HG02884 (cell line): ENCODE measurements around the gene WFS1.

Experiments
- ATAC-seq: cut with Tn5 transposase; IDR thresholded peaks from one replicate; pipeline ENCODE4 v1.9.1; 2021; ENCODE audit warnings: mild to moderate bottlenecking, moderate library complexity; ENCODE audit not compliant: unreplicated experiment

The WFS1 gene

DNA sequence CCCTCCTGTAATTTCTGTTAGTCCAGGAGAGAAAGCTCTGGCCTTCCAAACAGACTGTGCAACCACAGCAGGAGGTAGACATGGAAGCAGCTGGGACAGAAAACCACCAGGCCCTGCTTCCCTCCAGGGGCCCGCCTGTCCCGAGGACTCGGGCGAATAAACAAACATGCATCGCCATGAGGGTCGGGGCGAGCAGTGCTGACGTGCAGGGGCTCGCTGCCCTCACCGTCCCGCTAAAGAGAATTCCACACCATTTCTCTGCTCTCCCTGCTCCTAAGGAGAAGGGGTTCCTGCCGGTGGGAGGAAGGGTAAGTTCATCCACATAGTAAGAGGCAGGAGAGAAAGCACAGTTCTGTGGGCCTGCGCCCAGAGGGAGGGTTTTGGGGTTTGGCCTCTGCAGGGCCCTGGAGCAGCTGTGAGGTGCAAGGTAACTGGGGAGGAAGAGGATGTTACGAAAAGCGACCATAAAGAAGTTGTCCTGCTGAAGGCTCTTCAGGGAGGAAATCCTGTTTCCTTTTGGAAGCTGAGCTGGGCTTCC, 54.9 kb downstream of the WFS1 start:
- ATAC-seq = no peak

DNA sequence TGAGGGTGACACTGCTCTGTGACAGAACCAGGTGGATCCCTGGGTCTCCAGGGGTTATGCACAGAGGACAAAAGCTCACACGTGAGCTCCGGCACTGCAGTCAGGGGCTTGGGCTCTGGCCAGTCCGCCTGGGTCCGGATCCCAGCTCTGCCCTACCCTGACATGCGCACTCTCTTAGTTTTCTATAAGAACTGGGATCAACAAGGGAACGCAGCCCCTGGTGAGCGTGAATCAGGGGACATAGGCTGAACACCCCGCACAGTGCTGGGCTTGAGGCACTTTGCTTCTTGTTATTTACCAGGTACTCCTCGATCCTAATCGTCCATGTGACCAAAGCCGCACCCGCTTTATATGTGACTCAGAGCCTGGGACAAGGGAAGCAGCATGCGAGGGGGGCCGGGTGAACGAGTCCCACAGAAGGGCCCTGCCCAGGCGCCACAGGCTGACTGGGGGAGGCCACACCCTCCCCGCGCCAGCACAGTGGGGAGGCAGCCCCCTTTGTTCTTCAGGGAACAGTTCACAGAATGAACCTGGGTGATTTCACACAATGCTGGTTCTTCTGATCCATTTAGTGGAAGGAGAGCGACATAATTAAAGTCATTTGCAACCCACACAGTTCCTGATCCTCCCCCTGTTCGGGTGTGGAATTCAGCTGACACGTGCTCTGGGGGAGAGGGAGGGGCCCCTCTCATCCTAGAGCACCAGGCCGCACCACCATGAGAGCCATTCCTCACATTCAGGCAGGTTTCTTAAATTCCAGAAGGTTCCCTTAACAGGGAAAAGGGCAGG, 55.5 kb downstream of the WFS1 start:
- ATAC-seq = no peak

DNA sequence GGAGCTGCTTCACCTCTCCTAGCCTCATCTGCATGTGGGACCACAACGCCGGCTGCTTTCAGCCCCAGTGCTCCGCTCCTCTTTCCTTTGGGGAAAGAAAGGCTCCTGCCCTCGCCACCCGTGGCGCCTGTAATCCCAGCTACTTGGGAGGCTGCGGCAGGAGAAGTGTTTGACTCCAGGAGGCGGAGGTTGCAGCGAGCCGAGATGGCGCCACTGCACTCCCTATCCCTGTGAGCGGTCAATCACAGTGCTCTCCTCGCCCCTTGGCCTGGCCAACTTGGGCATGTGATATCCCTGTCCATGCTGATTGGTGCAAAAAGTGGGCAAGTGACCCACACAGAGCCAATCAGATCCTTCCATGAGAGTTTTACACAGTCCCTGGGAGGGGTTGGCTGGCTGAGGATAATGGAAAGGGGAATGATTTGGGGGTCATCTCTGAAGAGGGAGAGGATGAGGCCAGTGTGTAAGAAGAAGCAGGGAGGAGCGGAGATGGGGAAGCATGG, 56.2 kb downstream of the WFS1 start:
- no peak for ATAC-seq

DNA sequence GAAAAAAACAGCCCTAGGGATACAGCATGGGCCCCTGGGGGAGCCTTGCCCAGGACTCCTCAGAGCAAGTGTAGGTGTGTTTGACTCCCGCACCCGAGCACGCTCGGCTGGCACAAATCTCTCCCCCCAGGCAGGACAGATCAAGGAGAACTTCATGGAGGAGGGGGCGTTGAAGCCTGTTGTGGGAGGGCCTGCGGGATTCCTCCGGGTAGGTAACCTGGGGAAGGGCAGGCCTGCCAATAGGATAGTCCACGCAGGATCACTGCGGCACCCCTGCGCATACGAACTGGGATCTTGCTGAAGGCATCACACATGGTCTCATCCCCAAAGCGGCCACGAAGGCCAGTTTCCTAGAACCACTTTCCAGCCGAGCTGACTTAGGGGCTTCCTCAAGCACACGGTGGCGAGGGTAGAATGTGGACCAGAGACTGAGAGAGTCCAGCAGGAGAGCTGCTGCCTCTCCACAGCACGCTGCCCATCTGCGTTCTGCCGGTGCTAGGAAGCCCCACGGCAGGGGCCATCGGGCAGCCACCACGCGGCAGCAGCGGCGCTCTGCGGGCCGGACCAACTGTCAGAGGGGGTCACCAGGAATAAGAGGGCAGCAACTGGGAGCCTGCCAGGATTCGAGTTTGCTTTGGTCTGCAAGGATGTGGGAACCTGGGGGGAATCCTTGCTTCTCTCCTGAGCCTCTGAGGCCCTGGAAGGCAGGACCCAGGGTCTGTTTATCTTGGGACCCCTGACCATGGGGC, 56.8 kb downstream of the WFS1 start:
- ATAC-seq = no peak

DNA sequence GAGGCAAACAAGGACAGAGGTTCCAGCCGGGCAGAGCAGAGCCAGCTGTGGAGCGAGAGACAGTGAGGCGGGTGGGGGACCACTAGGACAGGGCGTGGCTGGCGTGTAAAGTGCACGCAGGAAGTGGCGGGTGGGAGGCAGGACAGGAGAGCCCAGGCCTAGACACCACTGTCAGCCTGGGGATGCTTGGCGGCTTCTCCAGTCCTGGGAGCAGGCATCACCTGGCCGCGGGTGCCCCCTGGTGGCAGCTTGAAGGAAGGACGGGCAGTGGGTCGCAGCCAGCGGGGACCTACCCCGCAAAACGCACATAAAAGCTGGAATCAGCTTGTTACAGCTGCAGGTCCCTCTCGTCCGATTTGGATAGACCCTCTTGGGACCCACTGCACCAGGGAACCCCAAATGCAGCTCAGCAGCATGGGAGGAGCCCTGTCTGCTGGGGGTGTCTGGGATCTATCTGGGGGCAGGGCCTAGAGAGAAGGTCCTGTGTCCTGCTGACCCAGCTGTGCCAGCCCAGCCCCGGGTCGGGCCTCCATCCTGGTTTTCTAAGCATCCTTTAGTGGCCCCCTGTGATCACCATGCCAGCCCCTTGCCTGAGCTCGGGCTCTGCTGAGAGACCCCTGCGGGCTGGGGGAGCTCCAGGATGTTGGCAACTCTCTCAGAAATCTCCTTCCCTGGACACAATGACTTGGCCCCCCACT, 57.7 kb downstream of the WFS1 start:
- ATAC-seq = peak; percentile 73

DNA sequence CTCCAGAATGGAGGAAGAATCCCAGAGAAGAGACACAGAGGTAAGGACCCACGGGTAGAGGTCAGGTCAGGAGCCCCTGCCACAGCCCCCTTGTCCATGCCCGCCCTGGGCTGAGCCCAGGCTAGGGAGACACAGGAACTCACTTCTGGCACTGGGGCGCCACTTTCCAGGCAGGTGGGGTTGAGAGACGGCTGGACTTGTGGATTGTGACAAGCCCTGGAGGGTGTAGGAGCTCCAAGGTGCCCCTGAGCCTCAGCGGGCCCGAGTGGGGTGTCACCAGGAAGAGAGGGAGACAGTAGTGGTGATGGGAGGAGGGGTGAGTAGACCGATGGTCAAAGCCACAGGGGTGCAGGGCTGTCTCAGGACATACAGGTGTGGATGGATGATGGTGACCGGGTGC, 58.9 kb downstream of the WFS1 start:
- ATAC-seq = no peak

DNA sequence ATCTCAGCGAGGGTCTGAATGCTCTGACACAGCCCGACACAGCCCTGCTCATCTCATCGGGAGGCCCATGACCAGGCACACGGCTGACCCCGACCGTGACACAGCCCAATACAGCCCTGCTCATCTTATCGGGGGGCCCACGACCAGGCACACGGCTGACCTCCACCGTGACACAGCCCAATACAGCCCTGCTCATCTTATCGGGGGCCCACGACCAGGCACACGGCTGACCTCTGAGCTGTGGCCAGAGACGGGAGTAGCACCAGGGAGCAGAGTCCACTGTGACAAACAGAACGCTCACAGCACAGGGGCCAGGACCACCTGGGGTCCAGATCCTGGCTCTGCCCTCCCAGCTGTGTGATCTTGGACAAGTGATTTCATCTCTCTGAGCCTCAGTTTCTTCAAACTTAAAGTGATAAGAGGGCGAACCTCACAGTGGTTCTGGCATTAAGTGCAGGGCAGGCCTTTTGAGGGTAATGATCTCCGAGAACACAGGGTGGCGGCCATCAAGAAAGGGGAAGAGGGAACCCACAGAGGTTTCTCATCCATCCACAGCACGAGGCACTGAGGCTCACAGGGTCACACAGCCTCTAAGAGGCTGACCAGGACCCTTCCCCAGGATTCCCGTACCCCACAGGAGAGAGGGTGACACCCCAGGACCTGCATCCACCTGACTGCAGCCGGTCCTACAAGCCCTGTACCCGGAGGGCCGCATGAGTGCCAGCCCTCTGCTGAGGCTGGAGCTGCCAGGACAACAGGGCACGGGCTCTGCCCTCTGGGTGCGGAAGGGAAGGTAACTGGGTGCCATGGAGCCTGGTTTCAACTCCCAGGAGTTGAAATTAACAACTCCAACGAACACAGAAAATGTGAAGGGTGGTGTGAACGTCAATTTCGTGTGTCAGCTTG, 60.1 kb downstream of the WFS1 start:
- no peak for ATAC-seq

DNA sequence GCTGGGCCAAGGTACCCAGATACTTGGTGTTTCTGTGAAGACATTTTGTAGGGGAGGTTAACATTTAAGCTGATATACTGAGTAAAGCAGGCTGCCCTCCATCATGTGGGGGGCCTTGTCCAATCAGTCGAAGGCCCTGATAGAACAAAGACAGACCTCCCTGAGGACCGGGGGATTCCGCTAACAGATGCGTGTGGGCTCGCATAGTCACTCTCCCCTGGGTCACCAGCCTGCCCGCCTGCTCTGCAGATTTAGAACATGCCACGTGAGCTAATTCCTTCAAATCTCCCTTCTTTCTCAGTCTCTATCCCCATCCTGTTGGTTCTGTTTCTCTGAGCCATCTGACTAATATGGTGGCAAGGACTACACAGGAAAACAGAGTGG, 60.7 kb downstream of the WFS1 start:
- no peak for ATAC-seq

DNA sequence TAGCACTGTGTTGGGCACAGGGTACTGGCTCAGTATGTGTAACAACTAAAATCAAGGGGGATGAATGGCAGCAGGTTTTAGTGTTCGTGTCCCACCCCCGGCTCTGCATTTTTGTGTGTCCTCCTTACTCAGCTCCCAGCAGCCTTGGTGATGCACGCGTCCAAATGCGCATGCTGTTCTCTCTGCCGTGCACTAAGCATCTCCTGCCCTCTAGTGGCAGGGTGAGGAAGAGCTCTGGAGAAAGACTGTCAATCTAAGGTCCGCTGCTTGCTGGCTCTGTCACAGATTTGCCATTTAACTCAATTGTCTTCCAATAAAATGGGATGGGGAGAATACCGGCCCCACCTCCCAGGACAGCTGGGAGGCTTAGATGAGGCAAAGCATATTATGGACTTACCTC, 61.4 kb downstream of the WFS1 start:
- no peak for ATAC-seq

DNA sequence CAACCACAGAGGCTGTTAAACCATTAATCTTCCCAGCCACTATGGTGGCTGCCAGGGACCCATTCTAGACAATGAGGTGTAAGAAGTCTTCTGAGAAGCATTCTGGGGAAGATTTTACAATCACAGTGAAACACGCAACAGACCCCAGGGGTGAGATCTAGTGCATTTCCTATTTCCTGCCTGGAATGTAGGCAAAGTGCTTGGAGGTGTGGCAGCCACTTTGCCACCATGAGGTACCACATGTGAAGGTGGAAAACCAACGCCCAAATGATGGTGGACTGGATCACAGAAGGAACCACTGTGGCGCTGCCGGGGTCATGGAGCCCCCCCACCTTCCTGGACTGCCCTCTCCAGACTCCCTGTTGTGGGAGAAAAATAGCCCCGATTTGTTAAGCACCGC, 61.8 kb downstream of the WFS1 start:
- ATAC-seq = no peak

DNA sequence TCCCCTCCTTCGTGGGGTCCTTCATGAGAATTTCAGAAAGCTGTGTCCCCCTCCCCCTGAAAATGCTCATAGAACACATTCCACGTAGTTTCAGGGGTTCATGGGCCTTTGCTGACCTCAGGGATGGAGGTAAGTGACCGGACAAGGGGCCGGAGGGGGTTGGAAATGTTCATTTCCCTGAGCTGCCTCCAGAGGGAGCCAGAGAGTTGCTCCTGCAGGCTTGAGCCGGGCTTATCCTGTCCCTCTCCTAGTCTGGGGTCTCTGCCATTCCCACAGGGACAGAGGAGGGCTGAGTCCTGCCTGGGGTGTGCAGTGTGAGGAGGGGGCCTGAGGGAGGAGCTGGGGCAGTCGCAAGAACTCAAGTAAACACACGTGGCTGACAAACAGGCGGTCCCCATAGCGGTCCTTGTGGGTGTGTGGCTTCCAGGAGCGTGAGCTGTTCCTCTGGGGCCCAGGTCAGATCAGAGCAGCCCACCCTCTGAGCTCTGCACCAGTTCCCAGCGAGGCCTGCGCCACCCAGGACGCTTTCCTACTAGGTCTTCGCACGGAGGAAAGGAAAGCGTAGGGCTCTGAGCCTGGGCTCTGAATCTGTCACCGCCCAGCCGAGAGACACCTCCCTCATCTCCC, 62.5 kb downstream of the WFS1 start:
- no peak for ATAC-seq

DNA sequence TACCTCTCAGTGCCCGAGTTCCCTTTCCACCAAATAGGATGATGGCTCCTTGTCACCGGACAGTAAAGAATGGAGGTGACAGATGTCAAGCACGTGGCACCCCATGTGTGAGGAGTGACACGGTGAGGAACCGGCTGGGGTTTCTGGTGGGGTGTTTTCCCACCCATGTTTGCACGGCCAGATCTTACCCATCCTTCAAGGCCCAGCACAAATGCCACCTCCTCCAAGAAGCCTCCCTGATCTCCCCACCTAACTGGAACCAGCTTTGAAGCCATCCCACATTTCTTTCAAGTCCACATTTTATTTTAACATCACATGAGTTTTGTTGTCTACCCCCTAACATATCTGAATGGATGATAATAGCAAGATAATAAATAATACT, 63.0 kb downstream of the WFS1 start:
- no peak for ATAC-seq

DNA sequence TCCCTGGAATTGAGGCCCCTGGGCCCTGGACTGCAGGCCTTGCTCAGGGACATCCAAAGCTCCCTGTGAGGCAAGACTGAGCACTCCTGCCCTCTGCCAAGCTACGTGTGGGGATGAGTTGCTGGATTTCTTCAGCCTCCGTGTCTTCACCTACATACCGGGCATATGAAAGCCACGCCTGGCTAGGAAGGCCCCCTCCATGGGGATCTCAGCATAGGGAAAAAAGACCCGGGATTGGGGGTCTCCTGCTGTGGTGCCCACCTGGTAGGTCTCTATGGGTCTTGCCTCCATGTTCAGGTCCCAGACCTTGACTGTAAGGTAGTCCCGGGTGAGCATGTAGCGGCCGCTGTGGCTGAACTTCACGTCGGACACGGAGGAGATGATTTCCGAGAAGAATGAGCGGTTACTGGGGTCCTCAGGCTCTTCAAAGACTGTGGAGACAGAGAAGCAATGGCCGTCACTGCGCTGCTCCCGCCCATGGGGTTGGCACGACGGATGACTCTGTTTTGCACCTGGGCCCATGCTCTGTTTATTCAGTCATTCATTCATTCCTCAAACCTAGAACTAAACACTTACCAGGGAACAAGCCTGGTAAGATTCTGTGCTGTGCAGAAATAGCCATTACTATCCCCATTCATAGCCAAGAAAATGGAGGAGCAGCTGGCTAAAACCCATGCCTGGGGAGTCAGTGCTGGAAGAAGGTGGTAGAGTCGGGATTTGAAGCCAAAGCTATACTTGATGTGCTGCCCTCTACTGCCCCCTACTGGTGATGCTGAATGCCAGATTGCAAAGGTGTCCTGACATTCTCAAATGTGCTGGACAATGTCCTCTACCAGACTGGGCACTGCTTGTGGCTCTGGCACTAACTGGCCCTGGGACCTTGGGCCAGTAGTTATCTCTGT, 63.9 kb downstream of the WFS1 start:
- ATAC-seq = no peak

DNA sequence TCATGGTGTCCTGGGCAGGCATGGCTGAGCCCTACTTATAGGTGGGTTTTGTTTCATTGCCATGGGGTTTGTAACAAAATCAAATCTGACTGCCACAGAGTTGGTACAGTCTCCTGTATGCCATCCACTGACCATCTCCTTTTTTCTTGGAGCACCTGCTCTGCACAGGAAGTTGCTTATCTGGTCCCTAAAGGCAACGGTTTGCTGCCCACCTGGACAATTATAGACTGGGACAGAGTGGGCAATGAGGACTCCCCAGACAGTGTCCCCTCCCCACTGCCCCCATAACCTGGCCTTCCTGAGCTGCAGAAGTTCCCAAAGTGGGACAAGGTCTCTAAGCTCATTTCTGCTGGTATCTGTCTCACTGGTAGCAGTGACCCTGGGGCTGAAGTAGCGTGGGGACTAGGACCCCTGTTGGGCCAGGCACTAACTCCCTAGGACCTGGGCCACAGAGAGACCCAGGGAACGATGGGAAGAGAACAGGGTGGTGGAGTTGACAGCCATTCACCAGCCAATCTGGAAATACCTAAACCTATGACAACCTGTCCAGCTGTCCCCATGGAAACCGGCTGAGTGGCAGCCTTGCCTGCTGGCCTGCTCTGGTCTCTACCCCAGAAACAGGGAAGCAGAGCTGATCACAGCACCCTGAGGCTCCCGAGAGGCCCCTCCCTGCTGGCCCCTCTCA, 64.7 kb downstream of the WFS1 start:
- no peak for ATAC-seq

DNA sequence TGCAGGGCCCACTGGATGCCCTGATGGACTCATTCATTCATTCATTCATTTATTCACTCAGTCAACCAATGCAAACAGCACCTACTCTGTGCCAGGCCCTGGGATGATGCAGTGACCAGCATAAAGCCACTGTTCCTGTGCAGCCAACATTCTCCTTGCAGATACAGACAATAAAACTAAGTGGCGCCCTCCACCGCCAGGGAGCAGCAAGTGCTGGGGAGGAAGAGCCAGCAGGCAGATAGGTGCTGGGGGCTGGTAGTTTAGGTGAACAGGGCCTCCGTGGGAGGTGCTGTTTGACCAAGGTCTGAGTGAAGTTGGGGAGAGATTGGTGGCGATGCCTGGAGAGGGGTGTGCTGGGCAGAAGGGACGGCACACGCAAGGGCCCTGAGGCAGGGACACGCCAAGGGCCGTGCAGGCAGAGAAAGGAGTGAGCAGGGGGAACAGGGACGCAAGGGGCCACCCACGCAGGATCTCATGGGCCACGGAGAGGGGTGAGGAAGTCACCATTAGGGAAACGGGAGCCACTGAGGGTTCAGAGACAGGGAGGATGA, 65.5 kb downstream of the WFS1 start:
- ATAC-seq = no peak

DNA sequence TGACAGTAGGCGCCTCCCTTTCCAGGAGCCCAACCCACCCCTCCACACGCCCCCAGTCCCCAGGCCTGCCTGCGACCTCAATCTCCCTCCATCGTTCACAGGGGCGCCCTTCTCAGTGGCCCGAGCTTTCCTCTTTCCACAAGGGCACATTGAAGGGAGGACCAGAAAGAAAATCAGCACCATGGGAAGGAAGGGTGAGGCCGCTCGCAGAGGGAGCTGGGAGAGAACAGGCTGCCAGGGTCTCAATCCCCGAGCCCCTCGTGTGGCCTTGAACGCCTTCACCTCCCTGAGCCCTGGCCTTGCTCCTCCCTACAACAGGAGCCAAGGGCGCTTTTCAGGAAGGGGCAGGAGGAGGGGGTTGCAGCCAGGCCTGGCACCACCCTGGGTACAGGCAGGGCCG, 66.5 kb downstream of the WFS1 start:
- no peak for ATAC-seq

DNA sequence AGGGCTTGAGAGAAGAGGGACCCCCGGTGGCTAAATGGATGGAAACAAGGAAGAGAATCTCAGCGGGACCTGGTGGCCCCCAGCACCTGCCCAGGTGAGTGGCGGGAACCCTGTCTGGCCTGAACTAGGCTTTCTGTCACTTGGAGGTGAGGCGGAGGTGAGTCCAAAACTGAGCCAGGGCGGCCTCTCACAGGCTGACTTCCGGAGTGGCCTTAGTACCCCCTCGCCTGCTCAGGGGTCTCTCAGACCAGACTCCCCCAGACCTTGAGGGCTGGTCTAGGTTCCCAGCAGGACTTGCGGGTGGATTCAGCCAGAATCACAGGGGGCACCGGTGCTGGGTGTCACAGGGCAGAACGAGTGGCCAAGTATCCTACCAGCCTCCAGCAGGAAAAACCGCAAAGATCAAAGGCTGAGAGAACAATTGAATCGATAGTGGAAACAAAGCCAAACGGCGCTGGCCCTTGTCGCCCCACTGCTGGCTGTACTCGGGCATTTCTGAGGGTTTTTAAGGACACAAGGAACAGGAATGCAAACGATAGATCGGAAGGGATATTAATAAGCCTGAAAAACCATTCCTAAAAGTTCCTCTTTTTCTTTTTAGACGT, 67.8 kb downstream of the WFS1 start:
- no peak for ATAC-seq
